GM12872 (cell line): ENCODE data around the gene CHTOP.

Experiments used
- CTCF ChIP-seq: IDR thresholded peaks from 3 replicates; pipeline ENCODE4 v1.5.1; 2011; ENCODE audit warnings: low read depth, mild to moderate bottlenecking, low read length, moderate library complexity; ENCODE audit not compliant: insufficient read depth

CHTOP gene

GRCh38 chr1:153614189-153614900, 19.5 kb upstream of the CHTOP start:
- TF ChIP-seq CTCF: no peak

GRCh38 chr1:153614906-153615305, 19.0 kb upstream of the CHTOP start:
- TF ChIP-seq CTCF: no peak

GRCh38 chr1:153615406-153615805, 18.5 kb upstream of the CHTOP start:
- TF ChIP-seq CTCF: no peak

GRCh38 chr1:153616144-153616916, 17.5 kb upstream of the CHTOP start, which contains the start of gene S100A14:
TSS of gene S100A14 (minus strand) at chr1:153616325. CDS start at chr1:153615858, 467 bp downstream.
- no peak for TF ChIP-seq CTCF

- TF ChIP-seq CTCF: no peak
These were observed 17.0 kb upstream of the CHTOP start for GRCh38 chr1:153616917-153617311.

GRCh38 chr1:153617663-153618062, 16.2 kb upstream of the CHTOP start:
- TF ChIP-seq CTCF: peak; percentile 92

GRCh38 chr1:153619171-153619570, 14.7 kb upstream of the CHTOP start:
- TF ChIP-seq CTCF: no peak
